Left lobe of liver (tissue), 2 donors: ENCODE data around the gene HOPX. TPM values are rescaled to one million over a fixed set of nuclear protein-coding genes. Genes with fewer than 3 reads are reported as not detected.
"Not testable (repeated sequence)": the region's sequence is repeated elsewhere in the genome, so short reads cannot be mapped to it uniquely, and the experiment has no call there.

Source experiments
- ATAC-seq: fragments of 200-7000 bp; cut with Tn5 transposase; one replicate; pipeline ENCODE4 v1.9.1; 2020; ENCODE audit warnings: mild to moderate bottlenecking, moderate library complexity
- DNase-seq: peaks from one replicate; pipeline ENCODE4 v3.0.0-alpha.2; 2020; ENCODE audit warnings: low spot score
- total RNA-seq: library from RNA; stranded (reverse); gene quantifications from one replicate; pipeline ENCODE4 v1.2.1, GENCODE V29; 2021
- donor health status: DM: no; HTN: no; CAD: no; lungs with moderate emphysema.
- donor health status: DM: no; HTN: yes; CAD: no.

The HOPX gene
- total RNA-seq = 0.30 TPM

GRCh38 chr4:56681158-56681852, at the start of gene HOPX:
Gene HOPX (minus strand): TSS chr4:56681296. CDS start chr4:56657816, 23,480 bp downstream.
- ATAC-seq (no peak), DNase-seq (no peak)

GRCh38 chr4:56730097-56730496, 49.0 kb upstream of the HOPX start:
- ATAC-seq (no peak), DNase-seq (no peak)

GRCh38 chr4:56728512-56728911, 47.4 kb upstream of the HOPX start:
- ATAC-seq (peak; percentile 70), DNase-seq (no peak)

DNA sequence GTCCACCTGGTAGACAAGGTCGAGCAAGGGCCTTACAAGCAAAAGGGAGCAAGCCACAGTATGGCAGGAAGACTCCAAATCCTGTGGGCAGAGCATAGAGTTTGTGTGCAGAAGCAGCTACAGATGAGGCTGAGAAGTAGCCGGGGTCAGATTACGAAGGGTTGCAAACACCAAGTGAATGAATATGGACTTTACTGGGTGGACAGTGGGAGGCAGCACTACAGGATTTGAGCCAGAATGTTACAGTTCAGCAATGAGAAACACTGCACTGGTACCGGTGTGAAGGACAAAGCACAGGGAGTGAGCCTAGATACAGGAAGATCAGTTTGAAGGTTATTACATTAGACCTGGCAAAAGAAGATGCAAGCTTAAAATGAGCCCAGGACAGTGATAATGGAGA, 46.1 kb upstream of the HOPX start:
- no peak for DNase-seq
- no peak for ATAC-seq

GRCh38 chr4:56726593-56726992, 45.5 kb upstream of the HOPX start:
- not testable (repeated sequence) for ATAC-seq, DNase-seq

DNA sequence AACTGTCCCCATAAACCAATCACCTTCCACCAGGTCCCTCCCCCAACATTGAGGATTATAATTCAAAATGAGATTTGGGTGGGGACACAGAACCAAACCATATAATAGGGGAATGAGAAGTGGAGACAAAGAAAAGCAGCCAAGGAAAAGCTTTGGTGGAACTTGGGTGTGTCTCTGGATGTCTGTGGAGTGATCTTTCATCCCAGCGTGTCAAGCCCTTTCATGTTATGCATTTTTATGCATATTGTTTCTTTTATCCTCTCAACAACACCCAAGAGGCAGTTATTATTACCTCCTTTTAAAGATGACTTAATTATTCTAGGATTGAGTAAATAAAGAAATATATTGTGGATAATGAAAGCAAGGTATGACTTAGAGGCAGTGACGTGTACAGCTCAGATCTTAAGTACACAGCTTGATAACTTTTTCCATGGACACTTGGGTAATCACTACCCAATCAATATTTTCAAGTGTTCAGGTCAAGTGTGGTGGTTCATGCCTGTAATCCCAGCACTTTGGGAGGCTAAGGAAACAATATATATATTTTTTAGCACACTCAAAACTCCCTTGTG, 42.6 kb upstream of the HOPX start:
- no peak for DNase-seq

DNA sequence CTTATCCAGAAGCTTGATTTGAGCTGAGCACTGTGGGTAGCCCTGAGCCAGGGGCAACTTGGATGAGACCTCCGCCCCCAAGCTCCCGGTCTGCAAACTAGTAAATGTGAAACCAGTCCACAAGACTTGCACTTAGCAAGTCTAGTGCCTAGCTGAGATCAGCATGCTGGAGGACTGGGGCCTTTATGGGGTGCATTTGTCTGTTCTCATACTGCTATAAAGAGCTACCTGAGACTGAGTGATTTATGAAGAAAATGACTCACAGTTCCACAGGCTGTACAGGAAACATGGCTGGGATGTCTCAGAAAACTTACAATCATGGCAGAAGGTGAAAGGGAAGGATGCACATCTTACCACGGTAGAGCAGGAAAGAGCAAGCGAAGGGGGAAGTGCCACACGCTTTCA, 42.1 kb upstream of the HOPX start:
- DNase-seq (no peak), ATAC-seq (no peak)

More for the DNA sequence above, 42.6 kb upstream of the HOPX start:
- no peak for ATAC-seq

- ATAC-seq (no peak), DNase-seq (no peak)
These were observed 27.1 kb upstream of the HOPX start for GRCh38 chr4:56708146-56708545.

- DNase-seq = no peak
- ATAC-seq = no peak
These were observed 24.9 kb upstream of the HOPX start for GRCh38 chr4:56705966-56706365.

GRCh38 chr4:56705334-56705733, 24.2 kb upstream of the HOPX start:
- no peak for DNase-seq
- no peak for ATAC-seq

DNA sequence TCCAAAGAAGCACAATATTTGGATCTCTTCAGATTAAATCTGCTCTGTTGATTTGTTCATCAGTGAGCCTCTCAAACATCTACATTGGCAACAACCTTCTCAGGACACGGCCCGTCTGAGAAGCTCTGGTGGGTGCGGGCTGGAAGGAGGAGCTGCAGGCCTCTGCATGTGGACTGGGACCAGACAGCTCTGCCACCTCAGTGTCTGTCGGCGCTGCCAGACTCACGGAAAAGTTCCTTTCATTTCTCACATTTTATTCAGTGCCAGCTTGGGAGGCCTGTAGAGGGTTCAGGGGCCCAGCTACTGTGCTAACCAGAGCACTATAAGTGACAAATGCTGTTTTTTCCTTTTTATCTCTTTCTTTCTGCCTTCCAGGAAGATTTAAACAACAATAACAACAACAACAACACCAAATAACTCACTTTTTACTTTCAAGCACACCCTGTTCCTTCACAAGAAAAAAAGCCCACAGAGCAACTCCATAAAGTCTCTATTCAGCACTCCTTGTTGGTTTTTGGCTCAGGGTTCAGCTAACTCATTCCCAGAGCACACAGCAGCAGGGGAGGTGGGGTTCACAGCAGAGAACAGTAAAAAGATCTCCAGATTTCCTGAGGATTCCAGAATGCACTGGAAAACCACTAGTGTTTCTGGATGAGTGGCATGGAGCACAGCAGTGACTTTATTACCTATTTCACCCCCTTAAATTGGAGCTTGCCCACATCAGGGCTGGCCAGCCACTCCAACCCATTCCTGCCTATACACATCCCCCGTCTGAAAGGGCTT, 23.2 kb upstream of the HOPX start:
- peak; percentile 19 for ATAC-seq
- DNase-seq = no peak

DNA sequence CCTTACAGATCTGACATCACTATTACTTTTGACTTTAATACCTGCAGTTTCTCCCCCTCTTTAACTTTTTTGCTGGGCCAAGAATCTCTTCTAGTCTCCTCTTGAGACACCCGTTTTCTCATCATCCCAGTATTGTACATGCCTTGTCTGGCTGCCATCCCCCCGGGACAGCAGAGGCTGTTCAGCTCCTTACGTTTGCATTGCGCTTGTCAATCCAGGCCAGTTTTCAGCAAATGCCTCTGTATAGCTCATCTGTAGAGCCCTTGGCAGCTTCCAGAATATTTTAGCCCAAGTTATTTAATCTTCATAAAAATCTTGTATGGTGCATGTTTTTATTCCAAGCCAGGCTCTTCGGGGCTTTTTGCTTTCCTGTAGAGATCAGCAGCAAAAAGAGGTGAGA, 22.3 kb upstream of the HOPX start:
- no peak for DNase-seq
- ATAC-seq = no peak

DNA sequence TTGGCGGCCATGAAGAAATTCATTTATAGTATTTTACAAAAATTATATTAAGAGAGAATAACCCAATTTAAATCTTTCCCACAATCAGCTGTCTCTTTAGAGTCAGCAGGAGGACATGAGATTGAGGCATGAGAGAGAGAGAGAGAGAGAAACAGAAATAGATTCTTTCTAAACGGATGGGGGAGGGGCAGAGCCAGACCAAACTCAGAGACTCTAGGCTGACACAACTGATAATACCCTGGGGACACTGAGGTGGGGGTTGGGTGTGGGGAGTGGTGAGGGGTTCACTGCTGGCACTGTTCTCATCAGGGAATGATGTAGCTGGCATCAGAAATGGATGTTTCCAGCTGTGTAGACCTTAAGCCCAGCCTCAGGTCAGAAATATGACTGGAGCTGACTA, 20.5 kb upstream of the HOPX start:
- no peak for ATAC-seq
- DNase-seq = no peak

DNA sequence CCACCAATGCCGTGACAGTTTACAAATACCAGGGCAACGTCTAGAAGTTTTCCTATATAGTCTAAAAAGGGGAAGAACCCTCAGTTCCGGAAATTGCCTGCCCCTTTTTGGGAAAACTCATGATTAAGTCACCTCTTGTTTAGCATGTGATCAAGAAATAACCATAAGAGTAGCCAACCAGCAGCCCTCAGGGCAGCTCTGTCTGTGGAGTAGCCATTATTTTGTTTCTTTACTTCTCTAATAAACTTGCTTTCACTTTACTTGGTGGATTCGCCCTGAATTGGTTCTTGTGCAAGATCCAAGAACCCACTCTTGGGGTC, 20.0 kb upstream of the HOPX start:
- DNase-seq = no peak
- no peak for ATAC-seq

GRCh38 chr4:56699537-56700105, 18.5 kb upstream of the HOPX start:
- ATAC-seq (no peak), DNase-seq (no peak)

DNA sequence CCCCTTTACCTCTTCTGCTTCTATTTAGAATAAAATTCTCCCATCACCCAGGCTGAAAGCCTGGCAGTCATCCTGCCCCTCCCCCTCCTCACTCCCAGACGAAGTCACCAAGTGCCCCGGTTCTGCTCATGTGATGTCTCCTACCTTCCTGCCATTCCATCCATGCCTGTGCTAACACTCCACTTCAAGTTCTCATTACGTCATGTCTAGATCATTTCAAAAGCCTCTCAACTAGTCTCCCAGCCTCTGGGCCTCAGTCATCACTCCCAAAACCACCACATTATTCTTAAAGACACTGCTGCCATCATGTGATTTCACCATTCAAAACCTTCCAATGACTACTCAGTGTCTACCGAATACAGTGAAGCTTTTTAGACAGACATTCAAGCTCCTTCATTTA, 17.2 kb upstream of the HOPX start:
- ATAC-seq = no peak
- no peak for DNase-seq

- no peak for ATAC-seq
- no peak for DNase-seq
These were observed 15.0 kb upstream of the HOPX start for GRCh38 chr4:56696056-56696455.

- DNase-seq, ATAC-seq: not testable (repeated sequence)
These were observed 12.4 kb upstream of the HOPX start for GRCh38 chr4:56693476-56693875.

- ATAC-seq (no peak), DNase-seq (no peak)
These were observed 11.5 kb upstream of the HOPX start for GRCh38 chr4:56692576-56692975.

DNA sequence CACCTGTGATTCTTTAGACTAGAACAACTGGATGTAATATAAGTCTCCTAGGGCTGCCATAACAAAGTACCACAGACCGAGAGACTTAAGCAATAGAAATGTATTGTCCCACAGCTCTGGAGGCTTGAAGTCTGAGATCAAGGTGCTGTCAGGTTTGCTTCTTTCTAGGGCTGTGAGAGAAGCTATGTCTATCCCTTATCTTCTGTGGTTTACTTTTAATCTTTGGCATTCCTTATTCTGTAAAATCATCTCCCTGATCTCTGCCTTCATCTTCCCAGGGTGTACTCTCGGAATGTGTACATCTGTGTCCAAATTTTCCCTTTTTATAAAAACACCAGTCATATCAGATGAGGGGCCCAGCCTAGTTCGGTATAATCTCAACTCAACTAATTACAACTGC, 10.3 kb upstream of the HOPX start:
- ATAC-seq = no peak
- no peak for DNase-seq

GRCh38 chr4:56690393-56690792, 9.3 kb upstream of the HOPX start:
- no peak for DNase-seq
- no peak for ATAC-seq
